Neural progenitor cell (in vitro differentiated cells): ENCODE data around the gene MYCBP2. TPM values are rescaled to one million over a fixed set of nuclear protein-coding genes. Genes with fewer than 3 reads are reported as not detected.
"Not testable (repeated sequence)": the region's sequence is repeated elsewhere in the genome, so short reads cannot be mapped to it uniquely, and the experiment has no call there.

Experiments used
- DNase-seq: peaks from one replicate; pipeline ENCODE4 v3.0.0-alpha.2; 2016; ENCODE audit warnings: low spot score
- H2AFZ ChIP-seq: fragments of 200-600 bp; sonication (generic); replicated peaks from 2 replicates; pipeline ENCODE4 v1.6.1; 2016; ENCODE audit warnings: antibody characterized with exemption
- H3F3A ChIP-seq: fragments of 200-600 bp; sonication (generic); 2 replicates; pipeline ENCODE4 v1.6.1; 2016; ENCODE audit warnings: antibody characterized with exemption, low read depth
- H3K27ac ChIP-seq: fragments of 200-600 bp; sonication (generic); 2 replicates; pipeline ENCODE4 v1.5.1; 2016; ENCODE audit warnings: mild to moderate bottlenecking
- H3K27me3 ChIP-seq: fragments of 200-600 bp; sonication (generic); 2 replicates; pipeline ENCODE4 v1.6.1; 2016; ENCODE audit warnings: mild to moderate bottlenecking, moderate library complexity
- H3K36me3 ChIP-seq: fragments of 200-600 bp; sonication (generic); 2 replicates; pipeline ENCODE4 v1.5.1; 2016
- H3K4me1 ChIP-seq: fragments of 200-600 bp; sonication (generic); 2 replicates; pipeline ENCODE4 v1.6.1; 2016; ENCODE audit warnings: mixed run types
- H3K4me2 ChIP-seq: fragments of 200-600 bp; sonication (generic); 2 replicates; pipeline ENCODE4 v1.6.1; 2016
- H3K4me3 ChIP-seq: fragments of 200-600 bp; sonication (generic); 2 replicates; pipeline ENCODE4 v1.5.1; 2016
- H3K79me2 ChIP-seq: fragments of 200-600 bp; sonication (generic); 2 replicates; pipeline ENCODE4 v1.6.1; 2016; ENCODE audit warnings: low read depth
- H3K9ac ChIP-seq: fragments of 200-600 bp; sonication (generic); 2 replicates; pipeline ENCODE4 v1.6.1; 2016
- H3K9me3 ChIP-seq: fragments of 200-600 bp; sonication (generic); 2 replicates; pipeline ENCODE4 v1.5.1; 2016; ENCODE audit warnings: low read depth
- H4K20me1 ChIP-seq: fragments of 200-600 bp; sonication (generic); 2 replicates; pipeline ENCODE4 v1.6.1; 2016; ENCODE audit warnings: low read depth
- H3K27ac Mint-ChIP-seq: 3 replicates; pipeline ENCODE4 v1.8.0; 2021; ENCODE audit warnings: mixed read lengths
- H3K27me3 Mint-ChIP-seq: 2 replicates; pipeline ENCODE4 v1.8.0; 2022; ENCODE audit warnings: low read depth, mild to moderate bottlenecking, inconsistent platforms, moderate library complexity, mixed read lengths; ENCODE audit not compliant: insufficient read depth
- H3K36me3 Mint-ChIP-seq: 3 replicates; pipeline ENCODE4 v1.8.0; 2021; ENCODE audit warnings: mixed read lengths
- H3K4me1 Mint-ChIP-seq: 3 replicates; pipeline ENCODE4 v1.8.0; 2021; ENCODE audit warnings: mixed read lengths
- H3K4me3 Mint-ChIP-seq: 3 replicates; pipeline ENCODE4 v1.8.0; 2021; ENCODE audit warnings: mild to moderate bottlenecking, moderate library complexity, mixed read lengths
- H3K9me3 Mint-ChIP-seq: 3 replicates; pipeline ENCODE4 v1.8.0; 2020; ENCODE audit warnings: mixed read lengths
- EZH2 ChIP-seq: fragments of 200-600 bp; sonication (generic); IDR thresholded peaks from 2 replicates; pipeline ENCODE4 v1.6.1; 2017; ENCODE audit warnings: antibody characterized with exemption, mild to moderate bottlenecking, moderate library complexity
- EZH2phosphoT487 ChIP-seq: fragments of 200-600 bp; sonication (generic); IDR thresholded peaks from 2 replicates; pipeline ENCODE4 v1.6.1; 2017; ENCODE audit warnings: antibody characterized with exemption
- total RNA-seq: library from RNA; depleted of rRNA; stranded (reverse); fragments of >200 nt; gene quantifications from 2 replicates; pipeline ENCODE4 v1.2.3, GENCODE V29; 2015; ENCODE audit warnings: low replicate concordance
- TF ChIP-seq, protein P1 (sequence below): fragments of 200-600 bp; sonication (generic); IDR thresholded peaks from 2 replicates; pipeline ENCODE4 v1.5.1; 2017; ENCODE audit warnings: antibody characterized with exemption, mild to moderate bottlenecking

Gene MYCBP2
- total RNA-seq, 1 donor from 2014 or later, result 37.8 TPM

DNA sequence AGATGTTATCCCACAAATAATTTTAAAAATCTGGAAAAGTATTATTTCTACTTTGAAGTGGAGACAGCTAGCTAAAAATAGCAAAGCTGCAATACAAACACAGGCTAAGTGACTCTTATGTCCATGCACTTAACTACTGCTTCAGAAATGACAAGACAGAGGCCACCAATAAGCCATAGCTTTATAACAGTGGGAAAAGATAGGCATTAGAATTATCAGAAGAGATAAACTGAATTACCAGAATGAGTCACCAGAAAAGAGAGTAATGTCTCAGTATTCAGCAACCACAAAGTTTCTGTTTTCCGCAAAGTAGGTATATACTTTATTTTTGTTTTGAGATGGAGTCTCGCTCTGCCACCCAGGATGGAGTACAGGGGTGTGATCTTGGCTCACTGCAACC is 317.9 kb downstream of the MYCBP2 start:
- Histone ChIP-seq H3K4me3 (no peak overlapping the region), H3K9me3 (no peaks in the 10 kb centered on the region), H3K4me2 (no peak overlapping the region), H3K27ac (no peak overlapping the region), H3K9ac (no peak overlapping the region), H3K79me2 (peaks cover 25% of the 10 kb centered on the region), H3K27me3 (no peaks in the 10 kb centered on the region), H2AFZ (no peak overlapping the region), H3F3A (no peaks in the 10 kb centered on the region), H3K4me1 (no peaks in the 10 kb centered on the region), H3K36me3 (no peaks in the 10 kb centered on the region), H4K20me1 (peaks cover 2% of the 10 kb centered on the region)
- Mint-ChIP-seq H3K9me3 (no peaks in the 10 kb centered on the region), H3K36me3 (peaks cover 30% of the 10 kb centered on the region), H3K27ac (no peak overlapping the region), H3K4me3 (no peak overlapping the region), H3K27me3 (no peaks in the 10 kb centered on the region), H3K4me1 (no peaks in the 10 kb centered on the region)
- TF ChIP-seq, protein P1, sequence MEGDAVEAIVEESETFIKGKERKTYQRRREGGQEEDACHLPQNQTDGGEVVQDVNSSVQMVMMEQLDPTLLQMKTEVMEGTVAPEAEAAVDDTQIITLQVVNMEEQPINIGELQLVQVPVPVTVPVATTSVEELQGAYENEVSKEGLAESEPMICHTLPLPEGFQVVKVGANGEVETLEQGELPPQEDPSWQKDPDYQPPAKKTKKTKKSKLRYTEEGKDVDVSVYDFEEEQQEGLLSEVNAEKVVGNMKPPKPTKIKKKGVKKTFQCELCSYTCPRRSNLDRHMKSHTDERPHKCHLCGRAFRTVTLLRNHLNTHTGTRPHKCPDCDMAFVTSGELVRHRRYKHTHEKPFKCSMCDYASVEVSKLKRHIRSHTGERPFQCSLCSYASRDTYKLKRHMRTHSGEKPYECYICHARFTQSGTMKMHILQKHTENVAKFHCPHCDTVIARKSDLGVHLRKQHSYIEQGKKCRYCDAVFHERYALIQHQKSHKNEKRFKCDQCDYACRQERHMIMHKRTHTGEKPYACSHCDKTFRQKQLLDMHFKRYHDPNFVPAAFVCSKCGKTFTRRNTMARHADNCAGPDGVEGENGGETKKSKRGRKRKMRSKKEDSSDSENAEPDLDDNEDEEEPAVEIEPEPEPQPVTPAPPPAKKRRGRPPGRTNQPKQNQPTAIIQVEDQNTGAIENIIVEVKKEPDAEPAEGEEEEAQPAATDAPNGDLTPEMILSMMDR, result no peak
- no peak for TF ChIP-seq EZH2
- TF ChIP-seq EZH2phosphoT487, result no peak
- DNase-seq, result no peak

DNA sequence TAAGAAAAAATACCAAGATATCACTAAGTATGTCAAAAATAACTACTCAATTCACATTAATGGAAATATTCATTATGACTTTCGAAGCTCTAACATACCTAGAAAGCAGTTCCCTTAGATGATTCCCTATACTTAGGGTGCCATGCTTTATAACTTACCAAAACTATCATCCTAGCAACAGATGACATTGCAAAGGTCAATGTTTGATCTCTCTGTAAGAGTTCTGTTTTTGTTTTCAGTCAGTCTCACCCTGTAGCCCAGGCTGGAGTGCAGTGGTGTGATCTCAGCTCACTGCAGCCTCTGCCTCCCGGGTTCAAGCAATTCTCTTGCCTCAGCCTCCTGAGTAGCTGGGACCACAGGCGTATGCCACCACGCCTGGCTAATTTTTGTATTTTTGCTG is 318.6 kb downstream of the MYCBP2 start:
- H3K9ac ChIP-seq, H2AFZ ChIP-seq, H3K4me1 Mint-ChIP-seq, H3K4me2 ChIP-seq, H3K4me3 ChIP-seq, H3K4me3 Mint-ChIP-seq, DNase-seq, H3F3A ChIP-seq, H3K36me3 ChIP-seq, H3K27ac Mint-ChIP-seq, H3K27me3 ChIP-seq, H3K4me1 ChIP-seq, H3K27me3 Mint-ChIP-seq, H3K9me3 ChIP-seq, H4K20me1 ChIP-seq, H3K9me3 Mint-ChIP-seq, H3K27ac ChIP-seq: not testable (repeated sequence)
- peaks cover 25% of the 10 kb centered on the region for H3K36me3 Mint-ChIP-seq
- peaks cover 18% of the 10 kb centered on the region for H3K79me2 ChIP-seq

DNA sequence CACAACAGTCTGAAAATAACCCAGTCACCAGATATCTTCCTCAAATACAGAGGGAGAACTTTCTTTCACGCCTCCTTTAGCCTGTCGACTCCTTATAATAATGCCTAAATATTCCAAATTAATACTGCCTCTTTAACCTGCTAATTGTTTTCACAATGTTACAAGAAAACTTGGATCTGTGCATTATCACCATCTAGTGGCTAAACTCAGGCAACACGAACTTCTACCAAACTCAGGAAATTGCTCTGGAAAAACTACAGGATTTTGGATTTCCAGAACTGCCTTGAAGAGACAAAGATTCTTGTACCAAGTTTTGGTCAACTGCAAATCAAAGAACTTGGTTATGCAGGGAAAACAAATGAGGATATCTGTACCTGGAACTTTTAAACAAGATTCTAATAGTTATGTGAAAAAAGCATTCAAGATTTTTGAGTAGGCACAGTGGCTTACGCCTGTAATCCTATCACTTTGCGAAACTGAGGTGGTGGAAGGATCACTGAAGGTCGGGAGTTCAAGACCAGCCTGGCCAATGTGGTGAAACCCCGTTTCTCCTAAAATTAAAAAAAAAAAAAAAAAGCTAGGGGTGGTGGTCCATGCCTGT is 324.2 kb downstream of the MYCBP2 start:
- no peaks in the 10 kb centered on the region for H3K9me3 ChIP-seq
- H3K4me1 ChIP-seq, result no peaks in the 10 kb centered on the region
- H4K20me1 ChIP-seq, result peaks cover 5% of the 10 kb centered on the region
- Mint-ChIP-seq H3K27me3 (no peaks in the 10 kb centered on the region), H3K4me3 (no peak overlapping the region), H3K4me1 (no peaks in the 10 kb centered on the region), H3K9me3 (no peaks in the 10 kb centered on the region), H3K27ac (no peak overlapping the region), H3K36me3 (peaks cover 15% of the 10 kb centered on the region)
- H2AFZ ChIP-seq, result no peak overlapping the region
- no peak for TF ChIP-seq EZH2phosphoT487
- TF ChIP-seq, protein P1, result peak; percentile 69
- no peaks in the 10 kb centered on the region for H3K27me3 ChIP-seq
- H3F3A ChIP-seq, result peaks cover 18% of the 10 kb centered on the region
- no peak overlapping the region for H3K27ac ChIP-seq
- peak; percentile 40 for DNase-seq
- H3K4me3 ChIP-seq, result no peak overlapping the region
- no peak overlapping the region for H3K4me2 ChIP-seq
- peaks cover 5% of the 10 kb centered on the region for H3K79me2 ChIP-seq
- no peaks in the 10 kb centered on the region for H3K36me3 ChIP-seq
- no peak overlapping the region for H3K9ac ChIP-seq

DNA sequence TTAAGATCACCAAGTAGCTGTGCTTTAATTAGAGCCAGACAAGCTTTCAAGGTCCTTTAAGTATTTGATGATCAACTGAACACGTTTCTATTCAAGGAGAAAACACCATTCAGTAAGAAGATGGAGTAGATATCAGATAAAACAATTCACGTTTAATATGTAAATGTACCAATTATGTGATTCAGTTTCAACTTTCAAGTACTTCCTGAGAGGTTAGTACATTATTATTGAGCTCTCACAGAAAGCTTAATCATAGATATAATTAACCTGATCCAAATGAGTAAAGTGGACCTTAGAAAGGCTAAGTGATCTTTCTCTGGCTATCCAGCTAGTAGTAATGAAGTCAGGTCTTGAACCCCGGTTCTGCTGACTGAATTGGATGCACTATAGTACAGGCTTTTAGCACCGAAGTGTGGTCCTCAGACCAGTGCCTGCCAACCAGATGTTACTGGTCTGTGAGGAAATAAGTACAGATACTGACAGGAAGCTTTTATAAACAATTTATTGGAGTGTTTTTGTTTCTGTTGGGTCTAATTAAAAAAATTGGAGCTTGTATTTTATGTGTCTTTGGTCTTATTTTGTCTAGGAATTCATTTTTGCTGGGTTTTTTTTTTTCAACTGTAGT is 324.8 kb downstream of the MYCBP2 start:
- Mint-ChIP-seq H3K9me3 (no peaks in the 10 kb centered on the region), H3K27ac (no peak overlapping the region), H3K4me1 (no peaks in the 10 kb centered on the region), H3K4me3 (no peak overlapping the region), H3K36me3 (peaks cover 14% of the 10 kb centered on the region), H3K27me3 (no peaks in the 10 kb centered on the region)
- Histone ChIP-seq H3K36me3 (no peaks in the 10 kb centered on the region), H3K4me3 (no peak overlapping the region), H4K20me1 (peaks cover 5% of the 10 kb centered on the region), H3K4me2 (no peak overlapping the region), H3K4me1 (no peaks in the 10 kb centered on the region), H2AFZ (no peak overlapping the region), H3K79me2 (peaks cover 5% of the 10 kb centered on the region), H3K9ac (no peak overlapping the region), H3F3A (peaks cover 18% of the 10 kb centered on the region), H3K27ac (no peak overlapping the region), H3K9me3 (no peaks in the 10 kb centered on the region), H3K27me3 (no peaks in the 10 kb centered on the region)
- no peak for TF ChIP-seq EZH2phosphoT487
- TF ChIP-seq, protein P1, result no peak
- no peak for DNase-seq
